ENCODE results near the gene ABL1.

- TF ChIP-seq, protein P1, sequence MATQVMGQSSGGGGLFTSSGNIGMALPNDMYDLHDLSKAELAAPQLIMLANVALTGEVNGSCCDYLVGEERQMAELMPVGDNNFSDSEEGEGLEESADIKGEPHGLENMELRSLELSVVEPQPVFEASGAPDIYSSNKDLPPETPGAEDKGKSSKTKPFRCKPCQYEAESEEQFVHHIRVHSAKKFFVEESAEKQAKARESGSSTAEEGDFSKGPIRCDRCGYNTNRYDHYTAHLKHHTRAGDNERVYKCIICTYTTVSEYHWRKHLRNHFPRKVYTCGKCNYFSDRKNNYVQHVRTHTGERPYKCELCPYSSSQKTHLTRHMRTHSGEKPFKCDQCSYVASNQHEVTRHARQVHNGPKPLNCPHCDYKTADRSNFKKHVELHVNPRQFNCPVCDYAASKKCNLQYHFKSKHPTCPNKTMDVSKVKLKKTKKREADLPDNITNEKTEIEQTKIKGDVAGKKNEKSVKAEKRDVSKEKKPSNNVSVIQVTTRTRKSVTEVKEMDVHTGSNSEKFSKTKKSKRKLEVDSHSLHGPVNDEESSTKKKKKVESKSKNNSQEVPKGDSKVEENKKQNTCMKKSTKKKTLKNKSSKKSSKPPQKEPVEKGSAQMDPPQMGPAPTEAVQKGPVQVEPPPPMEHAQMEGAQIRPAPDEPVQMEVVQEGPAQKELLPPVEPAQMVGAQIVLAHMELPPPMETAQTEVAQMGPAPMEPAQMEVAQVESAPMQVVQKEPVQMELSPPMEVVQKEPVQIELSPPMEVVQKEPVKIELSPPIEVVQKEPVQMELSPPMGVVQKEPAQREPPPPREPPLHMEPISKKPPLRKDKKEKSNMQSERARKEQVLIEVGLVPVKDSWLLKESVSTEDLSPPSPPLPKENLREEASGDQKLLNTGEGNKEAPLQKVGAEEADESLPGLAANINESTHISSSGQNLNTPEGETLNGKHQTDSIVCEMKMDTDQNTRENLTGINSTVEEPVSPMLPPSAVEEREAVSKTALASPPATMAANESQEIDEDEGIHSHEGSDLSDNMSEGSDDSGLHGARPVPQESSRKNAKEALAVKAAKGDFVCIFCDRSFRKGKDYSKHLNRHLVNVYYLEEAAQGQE (IDR thresholded peaks at IDR 0.05; ENCODE audit: insufficient read depth in 1 of 2, low read depth in 2 of 2, low read length in 2 of 2) = no peak
- TF ChIP-seq TAF1 (IDR thresholded peaks at IDR 0.05; ENCODE audit: borderline replicate concordance, insufficient read depth, low read length) = no peak
Observed at GRCh38 chr9:130870491-130871381, 35.7 kb downstream of the ABL1 start.

Measured in PFSK-1 (cell line).